K562 (cell line): Measurements from ENCODE around the gene RSPH6A. TPM values are rescaled to one million over a fixed set of nuclear protein-coding genes. Genes with fewer than 3 reads are reported as not detected.

Source experiments
- CTBP1 ChIP-seq: fragments of 450-650 bp; IDR thresholded peaks from 2 replicates; pipeline ENCODE4 v1.6.1; 2016; ENCODE audit warnings: borderline replicate concordance
- MAZ ChIP-seq, 2 experiments: fragments of 450-650 bp in 1 of 2; sonication (generic) in 1 of 2; formaldehyde crosslinking; IDR thresholded peaks in 1 of 2; conservative IDR thresholded peaks in 1 of 2; 2 replicates each; pipeline versions ENCODE4 v1.4.0 to v1.5.0; 2020; ENCODE audit warnings: mild to moderate bottlenecking in 1 of 2, missing genetic modification reagents in 1 of 2
- MYC ChIP-seq, 2 experiments: fragments of 250-450 bp in 1 of 2; sonication (Bioruptor Pico) in 1 of 2; IDR thresholded peaks; 2 replicates each; pipeline versions ENCODE4 v1.5.1 to v1.6.1; 2012 to 2021; ENCODE audit warnings: low read depth in 2 of 2, borderline replicate concordance in 1 of 2, improper control_type of control experiment in 1 of 2, low read length in 1 of 2, mild to moderate bottlenecking in 1 of 2, moderate library complexity in 1 of 2
- PCBP2 ChIP-seq: fragments of 200-400 bp; formaldehyde crosslinking; IDR thresholded peaks from 2 replicates; pipeline ENCODE4 v1.6.1; 2018; ENCODE audit warnings: low read length, low read depth, mild to moderate bottlenecking, moderate library complexity; ENCODE audit not compliant: poor library complexity, severe bottlenecking
- ZNF232 ChIP-seq: sonication (generic); formaldehyde crosslinking; IDR thresholded peaks from 2 replicates; pipeline ENCODE4 v1.8.0; 2022; ENCODE audit warnings: mild to moderate bottlenecking, missing genetic modification reagents
- polyA plus RNA-seq, 8 experiments: library from polyadenylated mRNA; depleted of rRNA in 4 of 8; stranded (reverse) in 5 of 8; unstranded in 3 of 8; fragments of >200 nt; fragmentation: Nextera tagmentation in 2 of 8; fragmentation: Illumina TruSeq in 1 of 8; extraction: Ambion mirVana in 2 of 8; extraction: Trizol in 1 of 8; gene quantifications; 2 replicates each; pipeline versions ENCODE4 v1.2.1 to v1.2.3, GENCODE V29; 2011 to 2014; ENCODE audit warnings: inconsistent platforms in 1 of 8, missing spikeins in 1 of 8
- total RNA-seq, 7 experiments: library from RNA; depleted of rRNA in 6 of 7; stranded (reverse); fragments of >200 nt in 6 of 7; fragmentation: Illumina TruSeq in 2 of 7; extraction: Trizol in 2 of 7; gene quantifications; 2 replicates each; pipeline versions ENCODE4 v1.2.1 to v1.2.3, GENCODE V29; 2011 to 2021; ENCODE audit warnings: low replicate concordance in 1 of 7
- TF ChIP-seq, protein P1 (sequence below): sonication (generic); formaldehyde crosslinking; IDR thresholded peaks from 2 replicates; pipeline ENCODE4 v1.8.1; 2022; ENCODE audit warnings: missing genetic modification reagents
- TF ChIP-seq, protein P2 (sequence below): fragments of 450-650 bp; formaldehyde crosslinking; IDR thresholded peaks from 2 replicates; pipeline ENCODE4 v1.4.0; 2022; ENCODE audit warnings: missing genetic modification characterization
- TF ChIP-seq, protein P3 (sequence below): IDR thresholded peaks from 3 replicates; pipeline ENCODE4 v1.6.1; 2011; ENCODE audit warnings: borderline replicate concordance, mild to moderate bottlenecking, moderate library complexity; ENCODE audit not compliant: insufficient read length; ENCODE audit errors: extremely low read depth
- TF ChIP-seq, protein P4 (sequence below): IDR thresholded peaks from 2 replicates; pipeline ENCODE4 v1.6.1; 2012; ENCODE audit warnings: low read depth, low read length, improper control_type of control experiment, borderline replicate concordance

RSPH6A gene
- total and polyA plus RNA-seq, 9 of the 15 experiments (the other 6 are each of a cell fraction or from before 2014, with no cell fraction given) = 0.03 to 0.15 (median 0.07) TPM; not detected in 5

DNA sequence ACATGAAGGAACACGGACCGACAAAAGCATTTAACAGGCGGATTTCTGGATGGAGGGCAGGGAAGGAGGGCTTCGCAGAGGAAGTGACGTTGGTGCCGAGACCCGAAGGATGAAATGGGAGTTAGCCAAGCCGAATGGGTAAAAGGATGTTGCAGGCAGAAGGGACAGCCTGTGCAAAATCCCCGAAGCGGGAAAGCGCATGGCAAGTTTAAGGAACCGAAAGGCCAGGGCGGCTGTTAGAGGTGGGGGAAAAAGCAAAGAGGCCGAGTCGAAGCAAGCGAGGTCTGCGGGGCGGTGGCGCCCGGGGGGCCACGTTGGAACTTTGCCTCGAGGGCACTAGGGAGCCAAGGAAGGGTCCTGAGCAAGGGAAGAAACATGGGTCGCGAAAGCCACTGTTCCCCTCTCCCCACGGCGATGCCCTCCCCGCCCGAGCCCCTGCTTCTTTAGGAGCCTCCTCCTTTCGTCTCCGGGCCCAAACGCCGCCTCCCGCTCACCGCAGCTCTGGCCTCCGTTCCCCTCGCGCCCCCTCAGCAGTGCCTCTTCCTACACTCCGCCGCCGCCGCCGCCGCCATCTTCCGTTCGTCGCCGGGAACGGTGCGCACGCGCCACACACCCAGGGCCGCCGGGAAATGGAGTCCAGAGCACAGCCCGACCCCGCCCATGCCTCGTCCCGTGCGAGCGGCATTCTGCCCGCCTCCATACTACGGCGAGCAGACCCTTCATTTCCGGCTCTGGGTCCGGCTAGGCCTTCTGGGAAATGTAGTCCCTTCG is 47.6 kb upstream of the RSPH6A start, which contains the start of gene SYMPK (continued):
- TF ChIP-seq, protein P1, sequence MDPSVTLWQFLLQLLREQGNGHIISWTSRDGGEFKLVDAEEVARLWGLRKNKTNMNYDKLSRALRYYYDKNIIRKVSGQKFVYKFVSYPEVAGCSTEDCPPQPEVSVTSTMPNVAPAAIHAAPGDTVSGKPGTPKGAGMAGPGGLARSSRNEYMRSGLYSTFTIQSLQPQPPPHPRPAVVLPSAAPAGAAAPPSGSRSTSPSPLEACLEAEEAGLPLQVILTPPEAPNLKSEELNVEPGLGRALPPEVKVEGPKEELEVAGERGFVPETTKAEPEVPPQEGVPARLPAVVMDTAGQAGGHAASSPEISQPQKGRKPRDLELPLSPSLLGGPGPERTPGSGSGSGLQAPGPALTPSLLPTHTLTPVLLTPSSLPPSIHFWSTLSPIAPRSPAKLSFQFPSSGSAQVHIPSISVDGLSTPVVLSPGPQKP (CRISPR knock-in tag) = no peak
- peak; percentile 54 to 79; a peak in 3 of 4 replicates for TF ChIP-seq MAZ (CRISPR knock-in tag; conservative IDR thresholded peaks at IDR 0.05 in 1 of 2, IDR thresholded peaks at IDR 0.05 in 1 of 2)
- TF ChIP-seq ZNF232 (CRISPR knock-in tag) = no peak
- TF ChIP-seq, protein P2, sequence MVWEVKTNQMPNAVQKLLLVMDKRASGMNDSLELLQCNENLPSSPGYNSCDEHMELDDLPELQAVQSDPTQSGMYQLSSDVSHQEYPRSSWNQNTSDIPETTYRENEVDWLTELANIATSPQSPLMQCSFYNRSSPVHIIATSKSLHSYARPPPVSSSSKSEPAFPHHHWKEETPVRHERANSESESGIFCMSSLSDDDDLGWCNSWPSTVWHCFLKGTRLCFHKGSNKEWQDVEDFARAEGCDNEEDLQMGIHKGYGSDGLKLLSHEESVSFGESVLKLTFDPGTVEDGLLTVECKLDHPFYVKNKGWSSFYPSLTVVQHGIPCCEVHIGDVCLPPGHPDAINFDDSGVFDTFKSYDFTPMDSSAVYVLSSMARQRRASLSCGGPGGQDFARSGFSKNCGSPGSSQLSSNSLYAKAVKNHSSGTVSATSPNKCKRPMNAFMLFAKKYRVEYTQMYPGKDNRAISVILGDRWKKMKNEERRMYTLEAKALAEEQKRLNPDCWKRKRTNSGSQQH = no peak; the same call in 1 of the 2 replicates
- no peak for TF ChIP-seq PCBP2
- TF ChIP-seq MYC (IDR thresholded peaks at IDR 0.05; ENCODE audit: low read depth, low read length) = peak; percentile 48
- peak; percentile 60; the same call in 1 of the 2 replicates for TF ChIP-seq MYC (CRISPR knock-in tag; IDR thresholded peaks at IDR 0.05; ENCODE audit: borderline replicate concordance, low read depth)
- TF ChIP-seq, protein P3, sequence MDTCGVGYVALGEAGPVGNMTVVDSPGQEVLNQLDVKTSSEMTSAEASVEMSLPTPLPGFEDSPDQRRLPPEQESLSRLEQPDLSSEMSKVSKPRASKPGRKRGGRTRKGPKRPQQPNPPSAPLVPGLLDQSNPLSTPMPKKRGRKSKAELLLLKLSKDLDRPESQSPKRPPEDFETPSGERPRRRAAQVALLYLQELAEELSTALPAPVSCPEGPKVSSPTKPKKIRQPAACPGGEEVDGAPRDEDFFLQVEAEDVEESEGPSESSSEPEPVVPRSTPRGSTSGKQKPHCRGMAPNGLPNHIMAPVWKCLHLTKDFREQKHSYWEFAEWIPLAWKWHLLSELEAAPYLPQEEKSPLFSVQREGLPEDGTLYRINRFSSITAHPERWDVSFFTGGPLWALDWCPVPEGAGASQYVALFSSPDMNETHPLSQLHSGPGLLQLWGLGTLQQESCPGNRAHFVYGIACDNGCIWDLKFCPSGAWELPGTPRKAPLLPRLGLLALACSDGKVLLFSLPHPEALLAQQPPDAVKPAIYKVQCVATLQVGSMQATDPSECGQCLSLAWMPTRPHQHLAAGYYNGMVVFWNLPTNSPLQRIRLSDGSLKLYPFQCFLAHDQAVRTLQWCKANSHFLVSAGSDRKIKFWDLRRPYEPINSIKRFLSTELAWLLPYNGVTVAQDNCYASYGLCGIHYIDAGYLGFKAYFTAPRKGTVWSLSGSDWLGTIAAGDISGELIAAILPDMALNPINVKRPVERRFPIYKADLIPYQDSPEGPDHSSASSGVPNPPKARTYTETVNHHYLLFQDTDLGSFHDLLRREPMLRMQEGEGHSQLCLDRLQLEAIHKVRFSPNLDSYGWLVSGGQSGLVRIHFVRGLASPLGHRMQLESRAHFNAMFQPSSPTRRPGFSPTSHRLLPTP = no peak
- TF ChIP-seq, protein P4, sequence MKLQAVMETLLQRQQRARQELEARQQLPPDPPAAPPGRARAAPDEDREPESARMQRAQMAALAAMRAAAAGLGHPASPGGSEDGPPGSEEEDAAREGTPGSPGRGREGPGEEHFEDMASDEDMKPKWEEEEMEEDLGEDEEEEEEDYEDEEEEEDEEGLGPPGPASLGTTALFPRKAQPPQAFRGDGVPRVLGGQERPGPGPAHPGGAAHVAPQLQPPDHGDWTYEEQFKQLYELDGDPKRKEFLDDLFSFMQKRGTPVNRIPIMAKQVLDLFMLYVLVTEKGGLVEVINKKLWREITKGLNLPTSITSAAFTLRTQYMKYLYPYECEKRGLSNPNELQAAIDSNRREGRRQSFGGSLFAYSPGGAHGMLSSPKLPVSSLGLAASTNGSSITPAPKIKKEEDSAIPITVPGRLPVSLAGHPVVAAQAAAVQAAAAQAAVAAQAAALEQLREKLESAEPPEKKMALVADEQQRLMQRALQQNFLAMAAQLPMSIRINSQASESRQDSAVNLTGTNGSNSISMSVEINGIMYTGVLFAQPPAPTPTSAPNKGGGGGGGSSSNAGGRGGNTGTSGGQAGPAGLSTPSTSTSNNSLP = no peak
- peak; percentile 78; the same call in 1 of the 2 replicates for TF ChIP-seq CTBP1
